HepG2 (cell line): Measurements from ENCODE around the gene METAP1D. TPM values are rescaled to one million over a fixed set of nuclear protein-coding genes. Genes with fewer than 3 reads are reported as not detected.

Experiments used
- DRAP1 ChIP-seq: IDR thresholded peaks from 2 replicates; pipeline ENCODE4 v1.6.1; 2016; ENCODE audit warnings: missing genetic modification reagents, missing compliant biosample characterization
- FOXO1 ChIP-seq: sonication (generic); formaldehyde crosslinking; IDR thresholded peaks from 2 replicates; pipeline ENCODE4 v1.4.0; 2020; ENCODE audit warnings: missing genetic modification reagents
- KDM2A ChIP-seq: sonication (generic); formaldehyde crosslinking; IDR thresholded peaks from 2 replicates; pipeline ENCODE4 v1.4.0; 2020; ENCODE audit warnings: low read depth, missing genetic modification reagents, borderline replicate concordance
- SALL1 ChIP-seq: sonication (generic); formaldehyde crosslinking; IDR thresholded peaks from 2 replicates; pipeline ENCODE4 v1.8.0; 2022; ENCODE audit warnings: mild to moderate bottlenecking, missing genetic modification reagents
- UBTF ChIP-seq: sonication (generic); formaldehyde crosslinking; IDR thresholded peaks from 2 replicates; pipeline ENCODE4 v1.4.0; 2020; ENCODE audit warnings: mild to moderate bottlenecking, missing genetic modification reagents
- ZC3H4 ChIP-seq: sonication (generic); formaldehyde crosslinking; IDR thresholded peaks from 2 replicates; pipeline ENCODE4 v1.4.0; 2020; ENCODE audit warnings: missing genetic modification reagents, borderline replicate concordance
- ZFP91 ChIP-seq: sonication (generic); formaldehyde crosslinking; IDR thresholded peaks from 2 replicates; pipeline ENCODE4 v1.9.0; 2022; ENCODE audit warnings: missing genetic modification reagents, mild to moderate bottlenecking, borderline replicate concordance
- ZFY ChIP-seq: sonication (generic); formaldehyde crosslinking; IDR thresholded peaks from 2 replicates; pipeline ENCODE4 v1.4.0; 2020; ENCODE audit warnings: missing genetic modification reagents
- ZNF142 ChIP-seq: sonication (generic); formaldehyde crosslinking; IDR thresholded peaks from 2 replicates; pipeline ENCODE4 v1.4.0; 2020; ENCODE audit warnings: missing genetic modification reagents
- ZNF414 ChIP-seq: sonication (generic); formaldehyde crosslinking; IDR thresholded peaks from 2 replicates; pipeline ENCODE4 v1.5.0; 2020; ENCODE audit warnings: missing genetic modification reagents
- ZNF468 ChIP-seq: sonication (generic); formaldehyde crosslinking; IDR thresholded peaks from 2 replicates; pipeline ENCODE4 v1.8.0; 2022; ENCODE audit warnings: mild to moderate bottlenecking, moderate library complexity, missing genetic modification reagents
- ZNF777 ChIP-seq: sonication (generic); formaldehyde crosslinking; IDR thresholded peaks from 2 replicates; pipeline ENCODE4 v1.4.0; 2020; ENCODE audit warnings: missing genetic modification reagents
- ZNF850 ChIP-seq: sonication (generic); formaldehyde crosslinking; conservative IDR thresholded peaks from 2 replicates; pipeline ENCODE4 v1.9.0; 2021; ENCODE audit warnings: mild to moderate bottlenecking, missing genetic modification reagents
- polyA plus RNA-seq, 8 experiments: library from polyadenylated mRNA; depleted of rRNA in 3 of 8; stranded (reverse) in 7 of 8; unstranded in 1 of 8; fragments of >200 nt; fragmentation: Illumina TruSeq in 4 of 8; extraction: Trizol in 4 of 8; gene quantifications; 2 replicates each; pipeline versions ENCODE4 v1.2.1 to v1.2.3, GENCODE V29; 2011 to 2016; ENCODE audit warnings: low read depth in 4 of 8, missing spikeins in 1 of 8, mixed read lengths in 1 of 8; ENCODE audit not compliant: insufficient read depth in 1 of 8
- total RNA-seq, 5 experiments: library from RNA; depleted of rRNA; stranded (reverse); fragments of >200 nt; fragmentation: Illumina TruSeq; extraction: Trizol; gene quantifications; 2 replicates each; pipeline ENCODE4 v1.2.3, GENCODE V29; 2016; ENCODE audit warnings: low read depth in 1 of 5

METAP1D gene
- total and polyA plus RNA-seq, 2 of the 13 experiments (the other 11 are each of a cell fraction or from before 2014, with no cell fraction given): 14.7 to 21.6 TPM

GRCh38 chr2:172096626-172097547 is 97.1 kb downstream of the METAP1D start (continued):
- TF ChIP-seq KDM2A (CRISPR knock-in tag) (peak; percentile 21; the same call in 1 of the 2 replicates), ZNF414 (CRISPR knock-in tag) (0 out of 2 replicates have a peak, but pooled peaks have one; percentile 39), ZC3H4 (CRISPR knock-in tag) (no peak), FOXO1 (CRISPR knock-in tag) (no peak), ZFP91 (CRISPR knock-in tag) (peak; percentile 34; the same call in 1 of the 2 replicates), ZNF850 (CRISPR knock-in tag) (no peak), UBTF (CRISPR knock-in tag) (peak; percentile 36; the same call in 1 of the 2 replicates), ZNF777 (CRISPR knock-in tag) (0 out of 2 replicates have a peak, but pooled peaks have one; percentile 23), ZNF468 (CRISPR knock-in tag) (no peak), ZNF142 (CRISPR knock-in tag) (no peak), DRAP1 (CRISPR knock-in tag) (no peak), ZFY (CRISPR knock-in tag) (no peak), SALL1 (CRISPR knock-in tag) (peak; percentile 9; the same call in 1 of the 2 replicates)
